Activated CD4-positive, alpha-beta T cell treated with anti-CD3 and anti-CD28 coated beads, Interleukin-2, amount 50 U/mL, for 4 hours (primary cell): ENCODE data around the gene SLC2A11.
"Not testable (repeated sequence)": the region's sequence is repeated elsewhere in the genome, so short reads cannot be mapped to it uniquely, and the experiment has no call there.

Experiments used
- DNase-seq, 2 experiments: peaks; one replicate each; pipeline ENCODE4 v3.0.0-alpha.2; 2020

Gene SLC2A11

DNA sequence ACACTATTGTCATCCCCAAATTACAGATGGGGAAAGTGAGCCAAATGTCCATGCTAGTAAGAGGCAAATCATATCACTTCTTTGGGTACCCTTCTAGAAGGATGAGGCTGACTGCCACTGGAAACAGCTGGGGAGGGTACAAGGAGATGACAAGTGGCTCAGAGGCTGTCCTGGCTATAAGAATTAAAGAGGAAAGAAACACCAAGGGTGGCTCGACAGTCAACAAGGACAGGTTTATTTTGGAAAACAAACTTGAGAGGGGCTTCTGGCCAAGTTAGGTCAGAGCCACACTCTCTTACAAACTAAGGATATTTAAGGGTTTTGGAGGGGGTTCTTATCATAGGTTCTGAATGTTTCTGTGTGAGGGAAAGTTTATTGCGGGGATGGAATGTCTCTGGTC lies 34.5 kb downstream of the SLC2A11 start:
- no peak for DNase-seq

DNA sequence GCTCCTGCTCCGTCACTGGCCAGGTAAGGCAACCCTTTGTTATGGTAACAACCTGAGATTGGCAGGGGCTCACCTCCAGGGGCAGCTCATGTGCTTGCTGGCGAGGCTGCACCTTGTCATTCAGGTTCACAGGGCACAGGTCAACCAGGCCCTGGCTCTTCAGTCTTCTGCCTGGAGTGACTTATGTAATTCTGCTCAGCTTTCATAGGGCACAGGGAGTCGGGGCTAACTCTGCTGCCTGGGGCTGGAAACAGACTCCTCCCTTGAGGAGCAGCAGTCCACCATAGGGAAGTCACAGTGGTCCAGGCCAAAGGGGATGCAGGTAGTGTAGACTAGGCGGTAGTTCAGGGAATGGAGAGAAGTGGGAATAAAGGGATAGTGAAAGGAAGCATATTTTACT lies 35.0 kb downstream of the SLC2A11 start:
- DNase-seq, result no peak

DNA sequence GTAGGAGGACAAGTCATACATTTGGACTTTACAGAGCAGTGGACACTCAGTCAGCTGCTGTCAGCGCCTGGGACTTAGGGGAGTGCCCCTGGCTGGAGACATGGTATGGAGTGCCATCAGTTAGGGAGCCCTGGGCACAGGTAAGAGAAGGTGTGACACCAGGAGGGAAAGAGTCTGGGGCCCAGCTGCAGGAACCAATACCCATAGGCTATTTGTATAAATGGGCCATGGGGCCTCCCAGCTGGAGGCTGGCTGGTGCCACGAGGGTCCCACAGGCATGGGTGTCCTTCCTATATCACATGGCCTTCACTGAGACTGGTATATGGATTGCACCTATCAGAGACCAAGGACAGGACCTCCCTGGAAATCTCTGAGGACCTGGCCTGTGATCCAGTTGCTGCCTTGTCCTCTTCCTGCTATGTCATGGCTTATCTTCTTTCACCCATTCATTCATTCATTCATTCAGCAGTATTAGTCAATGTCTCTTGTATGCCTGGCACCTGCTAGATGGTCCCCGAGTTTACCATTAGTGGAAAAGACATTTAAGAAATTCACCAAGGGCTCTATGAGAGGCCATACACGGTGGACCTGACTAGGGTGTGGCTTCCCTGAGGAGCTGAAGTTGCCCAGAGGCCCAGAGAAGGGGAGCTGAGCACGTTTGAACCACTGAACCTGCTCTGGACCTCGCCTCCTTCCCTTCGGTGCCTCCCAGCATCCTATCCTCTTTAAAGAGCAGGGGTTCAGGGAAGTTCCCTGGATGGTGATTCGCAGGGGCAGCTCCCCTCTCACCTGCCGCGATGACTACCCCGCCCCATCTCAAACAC lies 35.7 kb downstream of the SLC2A11 start:
- DNase-seq, result no peak

DNA sequence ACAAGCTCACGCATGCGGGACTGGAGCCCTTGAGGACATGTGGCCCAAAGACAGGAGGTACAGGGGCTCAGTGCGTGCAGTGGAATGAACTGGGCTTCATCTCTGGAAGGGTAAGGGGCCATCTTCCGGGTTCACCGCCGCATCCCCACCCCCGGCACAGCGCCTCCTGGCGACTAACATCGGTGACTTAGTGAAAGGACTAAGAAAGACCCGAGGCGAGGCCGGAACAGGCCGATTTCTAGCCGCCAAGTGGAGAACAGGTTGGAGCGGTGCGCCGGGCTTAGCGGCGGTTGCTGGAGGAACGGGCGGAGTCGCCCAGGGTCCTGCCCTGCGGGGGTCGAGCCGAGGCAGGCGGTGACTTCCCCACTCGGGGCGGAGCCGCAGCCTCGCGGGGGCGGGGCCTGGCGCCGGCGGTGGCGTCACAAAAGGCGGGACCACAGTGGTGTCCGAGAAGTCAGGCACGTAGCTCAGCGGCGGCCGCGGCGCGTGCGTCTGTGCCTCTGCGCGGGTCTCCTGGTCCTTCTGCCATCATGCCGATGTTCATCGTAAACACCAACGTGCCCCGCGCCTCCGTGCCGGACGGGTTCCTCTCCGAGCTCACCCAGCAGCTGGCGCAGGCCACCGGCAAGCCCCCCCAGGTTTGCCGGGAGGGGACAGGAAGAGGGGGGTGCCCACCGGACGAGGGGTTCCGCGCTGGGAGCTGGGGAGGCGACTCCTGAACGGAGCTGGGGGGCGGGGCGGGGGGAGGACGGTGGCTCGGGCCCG lies 36.5 kb downstream of the SLC2A11 start, which contains the start of gene MIF:
Gene MIF (plus strand): TSS at position 439 of the 765 bp plus-strand sequence. CDS start 92 bp downstream, at position 531.
- DNase-seq, result peak; percentile 92 to 93

DNA sequence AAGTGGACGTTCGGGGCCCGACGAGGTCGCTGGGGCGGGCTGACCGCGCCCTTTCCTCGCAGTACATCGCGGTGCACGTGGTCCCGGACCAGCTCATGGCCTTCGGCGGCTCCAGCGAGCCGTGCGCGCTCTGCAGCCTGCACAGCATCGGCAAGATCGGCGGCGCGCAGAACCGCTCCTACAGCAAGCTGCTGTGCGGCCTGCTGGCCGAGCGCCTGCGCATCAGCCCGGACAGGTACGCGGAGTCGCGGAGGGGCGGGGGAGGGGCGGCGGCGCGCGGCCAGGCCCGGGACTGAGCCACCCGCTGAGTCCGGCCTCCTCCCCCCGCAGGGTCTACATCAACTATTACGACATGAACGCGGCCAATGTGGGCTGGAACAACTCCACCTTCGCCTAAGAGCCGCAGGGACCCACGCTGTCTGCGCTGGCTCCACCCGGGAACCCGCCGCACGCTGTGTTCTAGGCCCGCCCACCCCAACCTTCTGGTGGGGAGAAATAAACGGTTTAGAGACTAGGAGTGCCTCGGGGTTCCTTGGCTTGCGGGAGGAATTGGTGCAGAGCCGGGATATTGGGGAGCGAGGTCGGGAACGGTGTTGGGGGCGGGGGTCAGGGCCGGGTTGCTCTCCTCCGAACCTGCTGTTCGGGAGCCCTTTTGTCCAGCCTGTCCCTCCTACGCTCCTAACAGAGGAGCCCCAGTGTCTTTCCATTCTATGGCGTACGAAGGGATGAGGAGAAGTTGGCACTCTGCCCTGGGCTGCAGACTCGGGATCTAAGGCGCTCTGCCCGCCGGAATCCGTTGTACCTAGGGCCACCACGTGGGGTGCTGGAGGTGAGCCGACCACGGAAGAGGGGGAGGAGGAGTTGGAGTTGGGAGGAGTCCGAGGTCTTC lies 37.3 kb downstream of the SLC2A11 start:
- peak; percentile 59 to 61 for DNase-seq

DNA sequence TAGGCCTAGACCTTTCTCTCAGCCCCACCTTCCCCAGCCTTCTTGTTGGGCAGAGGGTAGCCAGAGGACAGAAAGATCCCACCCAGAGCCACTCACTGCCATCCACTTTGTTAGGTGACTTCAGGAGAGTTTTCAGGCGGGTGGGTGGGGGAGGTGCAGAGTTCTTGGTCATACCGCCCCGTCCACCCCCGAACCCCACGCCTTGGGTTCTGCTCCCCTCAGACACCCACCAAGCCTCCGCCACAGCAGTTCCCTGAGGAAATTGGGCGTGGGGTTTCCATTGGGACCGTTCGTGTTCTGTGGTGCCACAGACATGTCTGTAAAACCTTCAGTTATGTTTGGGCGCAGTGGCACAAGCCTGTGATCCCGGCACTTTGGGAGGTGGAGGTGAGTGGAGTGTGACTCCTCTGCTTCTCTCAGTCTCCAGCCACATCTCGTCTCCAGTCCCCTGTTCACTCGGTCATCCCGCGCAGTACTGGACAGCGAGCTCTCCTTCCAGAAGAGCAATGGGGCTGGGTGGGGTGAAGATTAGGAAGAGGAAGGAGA lies 38.0 kb downstream of the SLC2A11 start:
- DNase-seq, result no peak

DNA sequence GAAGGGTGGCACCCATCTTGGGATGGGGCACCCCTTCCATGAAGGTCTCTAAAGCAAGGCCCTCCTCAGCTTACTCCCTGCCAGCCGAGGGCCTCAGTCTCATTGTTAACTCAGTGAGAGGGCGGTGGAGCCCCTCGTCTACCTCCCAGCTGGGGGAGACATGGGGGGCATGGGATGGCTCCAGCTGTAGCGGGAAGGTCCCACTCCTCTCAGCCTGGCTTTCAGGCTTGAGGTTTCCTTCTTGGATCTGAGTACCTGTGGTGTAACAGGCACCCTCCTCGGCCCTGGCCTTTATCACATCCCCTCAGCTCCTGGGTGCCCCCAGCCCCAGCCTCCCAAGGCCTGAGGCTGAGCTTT lies 38.5 kb downstream of the SLC2A11 start:
- no peak for DNase-seq

DNA sequence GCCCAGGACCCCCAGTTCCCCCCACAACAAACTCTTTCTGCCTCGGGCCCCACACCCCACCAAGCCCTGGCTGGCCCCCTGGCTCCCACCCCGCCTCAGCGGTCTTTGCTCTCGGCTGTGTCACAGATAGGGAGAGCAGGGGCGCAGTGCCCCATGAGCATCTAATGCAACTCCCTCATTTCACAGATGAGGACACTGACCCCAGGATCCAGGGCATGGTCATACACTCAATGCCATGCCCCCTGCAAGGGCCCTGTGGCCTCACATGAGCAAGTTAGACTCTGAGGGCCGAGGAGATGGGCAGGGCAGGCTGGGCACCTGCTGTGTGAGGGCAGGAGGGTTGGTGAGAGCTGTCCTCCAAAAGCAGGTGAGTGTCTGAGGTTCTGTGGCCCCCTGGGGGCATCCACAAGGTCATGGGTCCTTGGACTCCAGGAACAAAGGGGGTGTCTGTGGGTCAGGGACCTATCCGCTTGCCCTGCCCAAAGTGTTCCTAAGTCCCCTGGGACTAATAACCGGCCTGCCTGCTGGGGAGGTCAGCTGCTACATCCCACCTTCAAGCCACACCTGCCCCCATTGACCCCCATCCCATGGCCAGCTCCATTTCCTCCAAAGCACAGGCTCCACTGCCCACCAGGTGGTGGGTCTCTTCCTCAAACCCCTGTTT lies 39.0 kb downstream of the SLC2A11 start:
- DNase-seq, result no peak

DNA sequence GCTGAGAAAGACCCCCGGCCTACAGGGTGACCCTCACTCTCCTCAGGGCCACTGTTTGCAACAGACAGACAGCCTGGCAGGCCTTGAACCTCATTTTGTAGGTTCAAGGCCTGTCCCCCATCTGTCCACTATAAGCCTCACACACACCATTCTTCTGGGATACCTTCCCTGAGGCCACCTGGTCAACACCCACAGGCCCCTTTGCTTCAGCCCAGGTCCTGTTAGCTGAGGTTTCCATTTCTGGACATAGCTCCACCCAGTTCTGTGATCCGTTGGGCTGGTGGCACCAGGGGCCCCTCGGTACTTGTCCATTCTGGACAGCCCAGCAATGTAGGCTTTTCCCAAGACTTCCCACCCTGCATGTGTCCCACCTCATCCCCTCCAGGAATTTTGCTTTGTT lies 39.6 kb downstream of the SLC2A11 start:
- no peak for DNase-seq

DNA sequence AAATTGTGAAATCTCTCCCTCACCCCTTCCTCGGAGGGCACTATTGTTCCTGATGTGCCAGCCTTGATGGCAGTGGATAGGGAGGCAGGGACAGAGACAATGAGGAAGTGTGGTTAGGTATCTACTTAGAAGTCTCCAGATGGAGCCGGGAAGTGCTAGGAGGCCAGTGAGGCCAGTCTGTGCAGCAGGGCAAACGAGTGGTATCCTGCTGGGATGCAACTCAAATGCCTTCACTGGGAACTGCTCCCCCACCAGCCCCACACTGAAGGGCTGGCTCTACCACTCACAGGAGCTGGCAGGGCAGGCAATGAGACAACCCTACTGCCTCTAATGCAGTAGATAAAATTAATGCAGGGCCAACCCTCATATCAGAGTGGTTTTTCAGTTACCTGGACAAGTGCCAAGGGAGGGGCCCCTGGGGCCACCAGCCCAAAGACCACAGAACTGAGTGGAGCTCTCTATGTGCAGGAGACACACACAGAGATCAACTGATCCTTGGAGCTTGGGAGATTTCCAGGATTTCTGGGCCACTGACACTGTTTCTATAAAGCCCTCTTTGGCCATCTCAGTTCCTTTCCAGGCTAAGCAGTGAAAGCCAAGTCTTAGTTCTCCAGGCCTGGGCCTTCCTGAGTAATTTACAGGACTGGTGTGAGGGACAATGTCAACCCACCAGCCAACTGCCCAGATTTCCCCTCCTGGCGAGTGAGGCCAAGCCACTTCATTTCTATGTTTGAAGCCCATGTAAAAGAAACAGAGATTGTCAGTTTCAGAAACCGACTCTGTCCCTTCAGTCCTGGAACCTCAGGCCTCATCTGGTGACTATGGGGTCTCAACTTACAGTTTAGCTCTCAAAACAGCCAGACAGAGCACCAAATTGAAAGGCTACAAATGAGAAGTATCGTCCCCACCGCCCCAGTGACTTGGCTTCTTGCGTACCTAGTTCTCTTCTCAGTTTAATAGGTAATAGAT lies 40.6 kb downstream of the SLC2A11 start:
- DNase-seq, result no peak

DNA sequence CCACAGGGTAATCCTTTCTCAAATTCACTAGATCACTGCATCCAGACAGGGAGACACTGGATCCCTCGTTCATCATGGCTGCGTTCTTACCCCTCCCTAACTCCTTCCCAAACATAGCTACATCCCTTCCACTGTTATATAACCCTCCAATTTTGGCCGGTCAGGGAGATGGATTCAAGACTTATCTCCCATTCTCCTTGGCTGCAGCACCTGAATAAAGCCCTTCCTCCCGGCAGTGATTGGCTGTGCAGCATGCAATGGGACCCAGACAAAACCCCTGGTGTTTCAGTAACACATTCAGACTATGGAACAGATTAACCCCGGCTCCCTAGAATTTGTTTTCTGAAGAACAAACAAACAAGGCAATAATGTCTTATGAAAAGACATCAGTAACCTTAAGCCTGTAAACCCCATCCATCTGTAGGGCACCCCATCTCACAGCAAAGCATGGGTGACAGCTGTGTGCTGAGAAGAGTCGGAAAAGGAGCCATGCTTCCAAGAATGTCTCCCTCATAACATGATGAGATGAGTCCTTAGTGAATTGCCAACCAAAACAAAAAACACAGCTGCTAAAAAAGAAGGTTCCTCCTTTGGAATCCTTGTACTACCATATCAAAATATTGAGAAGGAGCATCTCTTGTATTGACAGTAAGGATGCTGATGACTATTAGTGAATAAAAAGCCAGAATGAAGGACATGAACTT lies 41.5 kb downstream of the SLC2A11 start:
- no peak for DNase-seq

DNA sequence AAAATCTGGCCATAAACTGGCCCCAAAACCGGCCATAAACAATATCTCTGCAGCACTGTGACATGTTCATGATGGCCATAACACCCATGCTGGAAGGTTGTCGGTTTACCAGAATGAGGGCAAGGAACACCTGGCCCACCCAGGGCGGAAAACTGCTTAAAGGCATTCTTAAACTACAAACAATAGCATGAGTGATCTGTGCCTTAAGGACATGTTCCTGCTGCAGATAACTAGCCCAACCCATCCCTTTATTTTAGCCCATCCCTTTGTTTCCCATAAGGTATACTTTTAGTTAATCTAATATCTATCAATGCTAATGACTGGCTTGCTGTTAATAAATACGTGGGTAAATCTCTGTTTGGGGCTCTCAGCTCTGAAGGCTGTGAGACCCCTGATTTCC lies 42.6 kb downstream of the SLC2A11 start:
- not testable (repeated sequence) for DNase-seq

DNA sequence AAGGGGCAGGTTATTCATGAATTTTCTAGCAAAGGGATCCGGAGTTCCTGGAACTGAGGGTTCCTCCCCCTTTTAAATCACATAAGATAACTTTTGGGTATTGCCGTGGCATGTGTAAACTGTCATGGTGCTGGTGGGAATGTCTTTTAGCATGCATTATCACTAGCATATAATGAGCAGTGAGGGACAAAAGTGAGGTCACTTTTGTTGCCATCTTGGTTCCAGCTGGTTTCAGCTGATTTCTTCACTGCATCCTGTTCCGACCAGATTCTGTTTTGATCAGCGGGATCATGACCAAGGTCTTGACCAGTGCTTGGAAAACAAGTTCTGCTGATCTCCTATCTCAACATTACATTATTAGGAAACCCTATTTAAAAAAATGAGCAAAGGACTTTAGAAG lies 43.9 kb downstream of the SLC2A11 start:
- no peak for DNase-seq

DNA sequence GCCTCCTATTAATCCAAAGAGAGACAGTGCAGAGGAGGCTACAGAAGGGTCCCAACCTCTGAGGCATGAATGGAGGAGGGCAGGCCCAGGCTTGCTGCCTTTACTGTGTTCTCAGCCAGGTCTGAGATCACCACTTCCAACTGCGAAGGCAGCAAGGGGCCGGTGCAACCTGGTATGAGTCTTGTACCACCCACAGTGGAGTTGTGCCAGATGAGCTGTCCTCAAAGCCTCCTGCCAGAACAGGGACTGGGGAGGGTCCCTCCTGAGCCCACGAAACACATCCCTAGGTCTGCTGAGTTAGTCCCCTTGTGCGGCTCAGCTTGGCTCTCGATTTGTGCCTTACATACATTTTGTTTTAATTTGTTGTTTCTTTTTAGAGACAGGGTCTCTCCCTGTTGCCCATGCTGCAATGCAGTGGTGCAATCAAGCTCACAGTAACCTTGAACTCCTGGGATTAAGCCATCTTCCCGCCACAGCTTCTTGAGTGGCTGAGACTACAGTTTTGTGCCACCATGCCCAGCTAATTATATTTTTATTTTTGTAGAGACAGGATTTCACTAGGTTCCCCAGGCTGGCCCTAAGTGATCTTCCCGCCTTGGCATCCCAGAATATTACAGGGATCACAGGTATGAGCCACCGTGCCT lies 45.8 kb downstream of the SLC2A11 start:
- no peak for DNase-seq

DNA sequence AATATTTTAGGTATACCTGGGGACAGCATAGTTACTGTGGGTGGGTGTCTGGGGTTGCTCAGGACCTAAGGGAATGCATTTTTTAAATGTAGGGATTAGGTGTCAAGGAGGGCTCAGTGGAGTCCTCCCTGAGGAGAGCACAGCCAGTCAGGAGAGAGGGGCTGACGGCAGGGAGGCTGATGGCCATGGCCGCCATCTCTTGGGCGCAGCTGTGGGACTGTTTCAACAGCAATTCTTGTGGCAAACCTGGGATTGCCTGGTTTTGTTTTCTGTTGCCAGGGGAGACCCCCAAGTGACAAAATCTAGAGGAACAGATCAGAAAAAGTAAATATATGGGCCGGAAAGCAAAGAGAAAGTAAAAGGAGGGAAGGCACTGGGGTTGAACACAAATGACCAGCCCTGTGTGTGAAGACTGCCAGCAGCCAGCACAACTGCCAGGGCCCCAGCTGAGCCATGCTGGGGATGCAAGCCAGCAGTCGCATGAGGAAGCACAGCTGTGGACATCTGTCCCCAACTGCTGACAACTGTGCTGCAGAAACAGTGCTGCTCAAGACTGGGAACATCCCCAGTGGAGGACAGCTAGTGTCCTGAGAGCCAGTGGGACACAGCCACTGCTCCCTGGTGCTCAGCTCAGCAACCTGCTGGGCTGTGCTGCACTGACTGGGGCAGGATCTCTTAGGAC lies 47.0 kb downstream of the SLC2A11 start:
- no peak for DNase-seq

DNA sequence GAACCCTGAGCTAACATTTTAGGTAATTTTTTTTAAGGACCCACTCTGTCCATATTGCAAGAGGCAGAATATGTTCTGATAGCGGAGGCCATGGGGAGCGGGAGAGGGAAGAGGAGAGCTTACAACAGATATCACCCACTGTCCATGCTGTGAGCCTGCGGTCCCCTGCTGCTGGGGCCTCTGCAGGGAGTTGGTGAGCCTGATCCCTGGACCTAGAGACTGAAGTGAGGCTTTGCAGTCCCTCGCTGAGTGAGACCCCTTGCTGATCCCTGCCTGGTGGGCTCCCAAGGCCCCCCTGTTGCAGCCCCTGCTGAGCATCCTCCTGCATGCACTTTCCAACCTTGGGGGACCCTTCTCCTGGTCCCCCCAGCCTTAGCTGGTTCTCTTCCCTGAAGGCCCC lies 49.0 kb downstream of the SLC2A11 start:
- no peak for DNase-seq

DNA sequence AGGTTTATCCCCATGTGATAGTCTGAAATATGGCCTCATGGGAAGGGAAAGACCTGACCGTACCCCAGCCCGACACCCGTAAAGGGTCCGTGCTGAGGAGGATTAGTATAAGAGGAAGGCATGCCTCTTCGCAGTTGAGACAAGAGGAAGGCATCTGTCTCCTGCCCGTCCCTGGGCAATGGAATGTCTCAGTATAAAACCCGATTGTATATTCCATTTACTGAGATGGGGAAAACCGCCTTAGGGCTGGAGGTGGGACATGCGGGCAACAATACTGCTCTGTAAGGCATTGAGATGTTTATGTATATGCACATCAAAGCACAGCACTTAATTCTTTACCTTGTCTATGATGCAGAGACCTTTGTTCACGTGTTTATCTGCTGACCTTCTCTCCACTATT lies 49.7 kb downstream of the SLC2A11 start:
- DNase-seq, result not testable (repeated sequence)

DNA sequence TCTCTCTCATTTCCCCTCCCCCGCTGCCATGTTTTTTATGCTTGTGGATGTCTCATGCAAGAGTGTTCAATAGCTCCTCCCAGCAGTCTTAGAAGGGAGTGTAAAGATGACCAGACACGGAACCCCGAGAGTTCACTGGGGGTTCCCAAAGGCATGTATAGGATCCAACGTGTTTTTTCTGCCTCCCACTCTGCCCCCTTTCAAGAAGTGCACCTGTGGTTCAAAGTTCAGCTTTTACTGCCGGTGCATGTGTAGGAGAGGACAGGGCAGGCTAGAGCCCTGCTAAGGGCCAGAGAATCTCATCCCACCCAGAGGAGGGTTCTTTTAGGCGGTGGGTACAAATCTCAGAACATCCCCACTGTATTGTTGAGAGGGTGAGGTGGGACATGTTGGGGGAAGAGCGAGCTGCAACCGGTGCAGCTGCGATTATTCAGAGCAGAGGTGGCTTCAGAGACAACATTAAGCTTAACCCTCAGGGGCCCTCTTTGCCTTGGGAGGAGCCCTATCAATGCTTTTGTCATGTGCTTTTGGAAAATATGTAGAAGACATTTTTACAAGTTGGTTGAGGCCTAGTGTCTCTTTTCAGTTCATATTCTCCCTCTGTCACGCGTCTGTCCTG lies 51.0 kb downstream of the SLC2A11 start:
- DNase-seq, result no peak
